A549 (cell line): ENCODE data around the gene B9D1.

Source experiments
- CTCF ChIP-seq: fragments of >200 bp; sonication (Bioruptor Twin); formaldehyde crosslinking; IDR thresholded peaks from 3 replicates; pipeline ENCODE4 v1.5.1; 2016
- EP300 ChIP-seq, 2 experiments: fragments of >200 bp; sonication (Bioruptor Twin); formaldehyde crosslinking; IDR thresholded peaks; 2 replicates in 1 of 2; 3 replicates in 1 of 2; pipeline ENCODE4 v1.6.1; 2016 to 2017
- KDM5A ChIP-seq: fragments of 200-600 bp; sonication (generic); IDR thresholded peaks from 2 replicates; pipeline ENCODE4 v1.6.1; 2016; ENCODE audit warnings: antibody characterized with exemption, mild to moderate bottlenecking
- MAFK ChIP-seq: fragments of 450-650 bp; IDR thresholded peaks from 2 replicates; pipeline ENCODE4 v1.6.1; 2014; ENCODE audit not compliant: partially characterized antibody
- MAX ChIP-seq: IDR thresholded peaks from 2 replicates; pipeline ENCODE4 v1.6.1; 2012
- NPAS2 ChIP-seq: fragments of 250-450 bp; sonication (Bioruptor Pico); IDR thresholded peaks from 2 replicates; pipeline ENCODE4 v1.8.0; 2022; ENCODE audit warnings: mild to moderate bottlenecking, moderate library complexity, borderline replicate concordance
- PBX3 ChIP-seq: IDR thresholded peaks from 2 replicates; pipeline ENCODE4 v1.6.1; 2012
- POLR2A ChIP-seq: IDR thresholded peaks from 2 replicates; pipeline ENCODE4 v1.6.1; 2012; ENCODE audit warnings: mild to moderate bottlenecking, low read length
- POLR2AphosphoS2 ChIP-seq: conservative IDR thresholded peaks from 2 replicates; pipeline ENCODE4 v1.6.1; 2012; ENCODE audit warnings: low read length, improper control_type of control experiment, inconsistent platforms
- RFX5 ChIP-seq: fragments of 450-650 bp; IDR thresholded peaks from 2 replicates; pipeline ENCODE4 v1.7.1; 2014; ENCODE audit warnings: antibody characterized with exemption, mild to moderate bottlenecking, moderate library complexity

GRCh38 chr17:19299214-19299747 is 63.2 kb downstream of the B9D1 start:
- TF ChIP-seq MAX (no peak), CTCF (no peak), PBX3 (no peak), KDM5A (no peak), MAFK (no peak), POLR2A (no peak), RFX5 (no peak), EP300 (IDR thresholded peaks at IDR 0.05) (no peak), NPAS2 (CRISPR knock-in tag) (no peak), POLR2AphosphoS2 (no peak)
